ENCODE data around the gene PPP1CA.
A peak's percentile ranks its signal among the peaks of the same experiment; 100 is the strongest.

The PPP1CA gene

DNA sequence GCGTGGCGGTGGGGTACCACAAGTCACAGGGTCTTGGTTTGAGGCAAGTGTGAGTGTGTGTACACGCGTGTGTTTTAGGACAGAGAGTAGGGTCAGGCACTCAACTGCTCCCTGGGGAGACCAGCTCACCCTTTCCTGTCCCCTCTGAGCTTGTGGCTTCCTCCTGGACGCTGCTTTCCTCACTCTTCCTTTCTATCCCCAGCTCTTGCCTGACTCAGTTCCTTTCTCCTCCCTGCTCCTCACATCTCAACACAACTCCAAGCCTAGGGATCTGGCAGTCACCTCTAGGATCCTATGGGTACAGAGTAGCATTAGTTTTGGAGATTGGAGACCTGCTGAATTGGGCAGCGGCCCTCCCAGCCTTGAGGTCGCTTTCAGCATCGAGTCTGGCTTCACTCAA, 32.4 kb downstream of the PPP1CA start:
- DNase-seq (ENCODE audit: low read depth in 2 of 2) = no peak

DNA sequence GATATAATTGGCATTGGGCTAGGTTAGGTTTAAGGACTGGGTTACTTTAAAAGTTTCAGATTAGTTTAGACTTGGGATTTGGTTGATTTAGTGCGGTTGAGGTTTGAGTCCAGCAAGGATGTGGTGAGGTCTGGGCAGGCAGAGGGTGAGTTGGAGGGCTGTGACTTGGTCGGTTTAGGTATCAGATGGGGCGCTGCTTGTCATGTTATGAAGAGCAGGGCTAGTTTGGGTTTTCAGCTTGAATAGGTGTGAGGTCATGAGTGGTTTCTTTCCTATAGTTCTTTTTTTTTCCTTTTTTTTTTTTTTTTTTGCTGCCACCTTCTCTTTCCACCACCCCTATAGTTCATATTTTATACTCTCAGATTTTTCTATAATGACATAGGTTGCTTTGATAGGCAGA, 33.0 kb downstream of the PPP1CA start:
- DNase-seq (ENCODE audit: low read depth in 2 of 2) = no peak

DNA sequence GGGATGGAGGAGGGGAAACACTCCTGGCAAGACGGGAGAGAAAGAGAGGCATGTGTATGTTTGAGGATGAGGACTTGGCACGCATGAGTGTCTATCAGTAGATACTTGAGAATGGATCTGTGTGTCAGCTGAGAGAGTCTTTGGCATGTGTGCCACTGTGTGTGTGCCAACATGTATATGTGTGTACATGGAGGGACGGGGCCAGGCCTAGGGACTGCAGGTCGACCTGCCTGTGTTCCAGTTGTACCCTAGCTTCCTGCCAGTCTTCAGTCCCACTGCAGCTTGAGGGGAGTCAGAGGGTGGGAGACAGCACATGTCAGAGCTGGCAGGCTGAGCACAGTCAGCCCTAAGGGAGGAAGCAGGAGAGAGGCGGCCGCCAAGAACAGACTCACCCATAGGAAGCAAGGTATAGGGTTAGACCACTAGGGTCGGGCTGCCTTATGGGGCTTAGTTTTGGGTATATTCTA, 33.9 kb downstream of the PPP1CA start:
- no peak for DNase-seq (ENCODE audit: low read depth in 2 of 2)

DNA sequence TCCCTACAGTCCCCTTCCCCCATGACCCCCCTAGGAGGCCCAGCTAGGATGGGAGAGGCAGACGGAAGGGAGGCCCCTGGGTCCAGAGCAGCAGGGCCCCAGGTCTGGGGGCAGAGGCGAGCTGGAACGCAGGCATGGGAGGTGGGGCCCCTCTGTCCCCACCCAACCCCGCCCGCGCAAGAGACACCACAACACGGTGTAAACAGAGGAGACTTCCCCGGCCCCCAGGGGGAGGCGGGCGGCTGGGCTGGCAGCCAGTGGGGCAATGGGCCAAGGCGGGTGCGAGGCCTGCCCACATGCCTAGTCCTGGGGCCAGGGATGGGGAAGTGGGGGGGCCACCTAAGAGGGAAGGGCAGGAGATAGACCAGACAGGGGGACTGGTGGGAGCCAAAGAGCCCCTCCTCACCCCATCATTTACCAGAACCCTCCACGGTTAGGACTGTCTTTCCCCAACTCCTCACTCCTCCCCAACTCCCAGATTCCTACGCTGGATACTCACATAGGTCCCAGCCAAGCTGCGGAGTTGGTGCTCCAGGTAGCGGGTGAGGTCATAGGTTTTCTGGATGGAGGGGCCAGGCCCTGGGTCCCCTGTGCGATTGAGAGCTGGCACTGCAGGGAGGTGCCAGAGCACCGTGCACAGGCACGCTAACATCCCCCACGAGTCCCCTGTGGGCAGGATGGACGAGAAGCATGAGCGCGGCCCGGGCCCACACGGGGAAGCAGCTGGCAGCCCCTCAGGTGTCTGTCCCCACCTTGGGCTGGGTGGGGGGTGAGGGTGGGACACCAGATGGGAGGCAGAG, 34.5 kb downstream of the PPP1CA start:
- no peak for DNase-seq (ENCODE audit: low read depth in 2 of 2)

DNA sequence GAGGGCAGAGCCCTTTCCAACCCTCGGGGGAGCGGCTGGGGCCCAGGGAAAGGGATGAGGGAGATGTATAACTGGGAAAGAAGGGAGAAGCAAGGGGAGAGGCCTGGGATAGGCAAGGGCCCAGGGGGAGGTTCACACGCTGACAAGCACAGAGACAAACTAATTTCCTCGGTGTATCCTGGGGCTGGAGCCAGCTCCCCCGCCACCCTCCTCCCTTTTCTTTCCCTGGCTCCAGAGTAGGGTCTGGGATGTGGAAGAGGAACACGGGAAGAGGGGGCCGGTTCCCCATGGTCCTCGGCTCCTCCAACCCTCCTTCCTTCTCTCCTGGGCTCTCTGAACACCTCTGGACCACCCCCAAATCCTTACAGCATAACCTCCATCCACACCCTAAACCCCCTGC, 35.1 kb downstream of the PPP1CA start:
- DNase-seq (ENCODE audit: low read depth in 2 of 2) = no peak

DNA sequence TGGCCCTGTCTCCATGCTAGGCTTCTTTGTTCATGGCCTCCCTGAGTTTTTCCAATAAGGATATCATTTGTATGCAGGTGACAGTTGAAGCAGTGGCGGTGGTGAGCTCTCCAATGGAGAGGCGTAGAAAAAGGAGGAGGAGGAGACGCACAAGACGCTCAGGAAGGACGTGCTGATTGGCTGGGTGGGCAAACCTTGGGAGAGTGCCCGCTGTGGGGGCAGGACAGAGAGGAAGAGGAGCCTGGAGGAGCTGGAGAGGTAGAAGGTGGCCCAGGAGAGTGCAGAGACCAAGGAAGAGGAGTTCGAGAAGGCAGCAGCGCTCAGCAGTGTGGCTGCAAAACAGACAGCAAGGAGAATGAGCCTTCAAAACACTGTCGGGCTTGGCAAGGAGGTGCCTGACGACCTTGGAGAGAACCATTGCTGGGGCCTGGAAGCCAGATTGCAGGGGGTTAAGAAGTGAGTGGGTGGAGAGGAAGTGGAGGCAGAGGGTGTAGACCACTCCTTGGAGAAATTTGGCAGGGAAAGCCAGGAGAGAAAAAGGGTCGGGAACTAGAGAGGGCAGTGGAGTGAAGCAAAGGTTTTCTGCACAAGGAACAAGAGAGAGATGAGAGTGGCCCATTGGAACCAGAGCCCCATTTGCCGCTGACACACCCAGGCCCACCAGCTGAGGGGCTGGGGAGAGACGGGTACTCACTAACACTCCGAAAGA, 35.8 kb downstream of the PPP1CA start:
- DNase-seq (ENCODE audit: low read depth in 2 of 2) = no peak

DNA sequence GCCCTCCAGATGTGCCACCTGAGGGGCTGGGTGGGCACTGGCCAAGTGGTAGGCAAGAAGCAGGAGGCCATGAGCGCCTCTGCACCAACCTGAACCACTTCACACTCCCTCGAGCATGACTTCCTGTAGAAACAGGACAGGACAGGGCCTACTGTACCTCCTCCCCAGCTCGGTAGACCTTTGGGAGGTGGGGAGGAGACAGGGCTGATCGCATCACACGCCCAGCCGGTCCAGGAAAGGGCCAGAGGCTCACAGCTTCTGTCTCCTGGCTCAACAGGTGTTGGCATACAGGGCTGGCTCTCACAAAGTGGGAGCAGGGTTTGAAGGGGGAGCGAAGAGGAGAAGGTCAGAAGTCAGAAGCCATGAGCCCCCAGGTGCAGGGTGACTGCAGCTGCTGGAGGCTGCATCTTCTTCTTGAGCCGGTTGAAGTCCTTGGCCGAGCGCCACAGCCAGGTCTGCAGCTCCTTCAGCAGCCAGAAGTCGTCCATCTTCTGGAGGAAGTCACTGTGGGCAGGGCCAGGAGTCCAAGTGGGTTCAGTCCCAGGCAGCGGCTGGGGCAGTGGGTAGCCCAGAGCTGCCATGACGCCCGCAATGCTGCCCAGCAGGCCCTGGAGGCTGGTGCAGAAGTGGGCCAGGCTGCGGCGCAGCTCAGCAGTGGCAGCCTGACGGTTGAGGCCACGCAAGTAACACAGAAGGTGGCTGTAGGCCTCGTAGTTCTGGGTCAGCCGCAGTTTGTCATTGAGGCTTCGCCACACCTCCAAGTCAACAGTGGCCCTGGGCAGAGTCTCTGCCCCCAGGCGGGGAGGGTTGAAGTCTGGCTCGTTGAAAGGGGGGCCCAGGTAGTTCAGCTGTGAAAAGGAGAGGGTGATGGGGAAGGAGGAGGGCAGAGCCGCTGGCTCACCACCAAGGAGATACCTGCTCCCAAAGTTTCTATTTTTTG, 36.6 kb downstream of the PPP1CA start:
- DNase-seq (ENCODE audit: low read depth in 2 of 2) = no peak

DNA sequence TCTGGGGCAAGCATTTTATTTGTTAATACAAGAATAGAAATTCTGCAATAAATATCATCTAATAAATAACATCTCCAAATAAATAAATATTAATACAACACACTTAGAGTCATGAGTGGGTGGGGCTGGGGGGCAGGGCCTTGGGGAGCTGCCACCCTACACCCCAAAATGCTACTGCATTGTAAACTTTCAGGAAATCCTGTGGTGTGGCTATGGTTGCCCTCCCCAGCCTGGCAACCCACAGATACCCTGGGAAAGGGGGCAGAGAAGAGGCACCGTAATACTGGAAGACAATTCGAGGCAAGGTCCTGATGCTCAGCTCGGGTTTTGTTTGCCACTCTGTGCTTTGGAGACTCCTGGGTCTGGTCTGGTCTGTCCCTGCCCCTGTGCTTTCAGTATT, 37.5 kb downstream of the PPP1CA start:
- no peak for DNase-seq (ENCODE audit: low read depth in 2 of 2)

DNA sequence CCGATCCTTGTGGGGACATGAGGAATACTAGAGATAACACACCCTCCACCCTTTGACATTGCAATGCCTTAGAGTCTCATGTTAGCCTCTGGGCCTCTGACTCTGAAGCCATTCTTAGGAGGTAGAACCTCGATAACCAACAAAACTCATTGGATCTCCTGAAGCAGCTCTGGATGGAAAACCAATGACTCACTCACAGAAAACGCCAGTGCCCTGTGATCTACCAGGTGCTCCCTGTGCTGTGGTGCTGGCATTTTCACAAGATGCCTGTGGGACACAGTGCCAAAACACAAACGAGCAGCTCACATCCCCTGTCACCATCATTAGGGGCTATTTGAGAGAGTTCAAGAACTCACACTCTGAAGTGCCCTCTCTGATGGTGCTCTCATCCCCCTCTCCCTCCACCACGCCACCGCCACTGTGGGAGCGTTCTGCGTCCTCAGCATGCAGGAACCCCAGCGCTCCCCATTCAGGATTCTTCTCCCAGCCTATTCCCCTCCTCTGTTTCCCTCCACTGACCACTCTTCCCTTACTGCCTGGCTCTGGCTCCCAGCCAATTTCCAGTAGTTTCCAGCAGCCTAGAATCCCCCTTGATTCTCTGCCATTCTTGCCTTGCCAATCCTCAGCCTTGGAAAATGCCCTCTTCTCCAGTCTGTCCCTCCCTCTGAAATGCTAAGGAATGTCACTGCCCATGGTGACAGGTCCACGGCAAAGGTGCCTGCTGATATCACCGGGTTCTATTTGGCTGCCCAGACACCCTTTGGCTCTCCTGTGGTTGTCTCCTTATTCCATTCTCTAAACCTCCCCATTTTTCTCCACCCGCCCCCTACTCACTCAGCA, 43.6 kb downstream of the PPP1CA start:
- no peak for DNase-seq (ENCODE audit: low read depth in 2 of 2)

DNA sequence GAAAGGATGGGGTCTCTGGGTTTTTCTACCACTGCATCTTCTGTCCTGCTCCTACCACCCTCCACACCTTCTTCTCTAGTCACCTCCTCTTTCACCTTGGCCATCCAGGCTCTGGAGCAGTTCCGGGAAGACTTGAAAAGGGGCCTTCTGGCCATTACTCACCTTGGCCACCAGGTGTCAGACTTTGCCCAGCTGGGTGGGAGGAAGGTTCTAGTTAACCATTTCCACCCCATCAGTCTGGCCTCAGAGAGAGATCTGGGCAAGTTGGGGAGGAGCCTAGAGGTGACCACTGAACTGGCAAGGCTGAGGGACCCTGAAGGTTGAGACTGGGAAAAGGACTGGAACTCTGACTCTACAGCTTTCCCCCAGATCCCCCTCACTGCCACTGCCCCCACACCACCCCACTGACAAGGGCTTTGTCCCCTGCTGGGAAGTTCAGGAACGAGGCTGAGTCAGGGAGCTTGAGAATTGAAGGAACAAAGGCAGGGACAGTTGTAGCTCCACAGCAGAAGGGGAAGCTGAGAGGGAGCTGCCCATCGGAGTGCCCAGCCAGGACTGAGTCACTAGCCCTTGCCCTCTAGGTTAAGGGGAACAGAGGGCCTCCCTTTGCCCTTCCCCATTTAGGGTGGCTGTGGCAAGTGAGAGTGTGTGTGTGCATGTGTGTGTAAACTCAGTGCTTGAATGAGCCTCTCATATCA, 44.6 kb downstream of the PPP1CA start:
- DNase-seq (ENCODE audit: low read depth in 2 of 2) = peak; percentile 43 to 60

DNA sequence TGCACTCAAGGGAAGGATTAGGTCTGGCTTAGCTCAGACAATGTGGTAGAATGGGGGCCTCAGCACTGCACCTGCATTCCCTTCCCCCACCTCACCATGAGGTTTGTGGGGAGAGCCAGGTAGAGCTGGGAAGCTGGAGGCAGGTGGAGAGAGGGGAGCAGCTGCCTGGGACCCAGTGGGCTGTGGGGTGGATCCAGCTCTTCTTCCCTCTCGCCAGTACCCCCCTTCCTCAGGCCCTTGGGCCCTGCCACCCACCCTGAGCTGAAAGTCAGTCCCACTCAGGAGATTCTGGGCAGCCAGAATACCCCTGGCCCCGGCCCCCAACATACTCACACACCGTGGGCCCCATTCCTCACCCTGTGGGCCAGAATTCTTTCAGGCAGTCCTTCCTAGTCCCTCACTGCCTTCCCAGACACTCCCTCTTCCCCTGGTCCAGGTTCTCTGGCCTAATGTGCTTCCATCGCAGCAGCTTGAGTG, 45.2 kb downstream of the PPP1CA start:
- DNase-seq (ENCODE audit: low read depth in 2 of 2) = no peak

DNA sequence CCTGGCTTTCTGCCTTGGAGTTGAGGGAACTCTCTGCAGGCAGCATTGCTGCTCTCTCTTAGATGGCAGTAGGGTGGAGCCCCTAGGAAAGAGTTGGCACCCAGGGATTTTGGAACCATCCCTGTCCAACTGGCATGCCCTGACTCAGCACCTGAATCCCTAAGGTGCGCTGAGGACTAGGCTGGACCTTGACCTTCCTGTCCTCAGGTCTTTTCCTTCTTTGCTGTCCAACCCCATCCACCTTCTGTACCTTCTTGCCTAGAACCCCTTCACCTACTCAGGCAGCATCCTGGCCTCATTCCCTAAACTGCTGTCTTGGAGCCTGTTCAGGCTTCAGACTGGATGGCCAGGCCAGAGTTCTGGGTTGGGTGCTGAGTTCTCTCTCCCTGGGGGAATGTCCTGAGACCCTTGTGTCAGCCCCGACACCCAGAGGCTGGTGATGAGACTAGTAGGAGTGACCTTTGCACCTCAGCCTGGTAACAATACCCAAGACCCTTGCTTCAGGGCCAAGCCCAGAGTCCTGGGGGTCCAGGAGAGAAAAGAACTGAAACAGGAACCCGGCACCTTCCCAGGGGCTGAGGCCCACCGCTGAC, 45.8 kb downstream of the PPP1CA start:
- no peak for DNase-seq (ENCODE audit: low read depth in 2 of 2)

DNA sequence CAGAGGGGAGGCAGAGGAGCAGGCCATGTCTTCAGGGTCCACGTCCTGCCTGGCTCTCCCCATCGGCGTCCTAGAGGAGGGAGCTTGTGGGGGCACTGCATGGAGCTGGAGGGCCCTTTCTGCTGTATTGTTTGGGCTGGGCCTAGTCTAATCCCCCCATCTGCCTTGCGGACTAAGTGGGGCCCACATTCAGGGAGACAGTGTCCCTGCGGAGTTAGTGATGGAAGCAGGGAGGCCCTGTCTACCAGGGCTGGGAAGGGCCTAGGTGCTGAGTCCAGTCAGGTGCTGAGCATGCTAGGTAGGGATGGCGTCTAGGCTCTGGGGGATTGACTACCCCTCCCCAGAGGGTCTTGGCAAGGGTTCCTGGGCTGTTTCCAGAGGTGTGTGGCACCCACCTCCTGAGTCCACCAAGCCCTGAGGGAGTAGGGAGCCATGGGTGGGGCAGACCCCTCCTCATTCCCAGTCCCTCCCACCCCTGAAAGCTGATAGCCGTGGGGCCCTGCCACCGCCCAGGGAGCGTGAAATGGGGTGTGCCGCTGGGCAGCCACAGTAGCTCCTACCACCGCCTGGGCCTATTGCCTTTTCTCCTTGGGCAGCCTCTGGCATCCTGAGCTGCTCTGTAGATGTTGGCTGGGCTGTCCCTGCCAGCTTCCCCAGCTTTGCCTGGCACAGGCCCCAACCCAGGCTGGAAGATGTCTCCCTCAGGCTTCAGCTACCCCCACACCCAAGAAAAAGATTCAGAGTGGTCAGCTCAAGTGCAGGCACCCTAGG, 46.5 kb downstream of the PPP1CA start:
- no peak for DNase-seq (ENCODE audit: low read depth in 2 of 2)

DNA sequence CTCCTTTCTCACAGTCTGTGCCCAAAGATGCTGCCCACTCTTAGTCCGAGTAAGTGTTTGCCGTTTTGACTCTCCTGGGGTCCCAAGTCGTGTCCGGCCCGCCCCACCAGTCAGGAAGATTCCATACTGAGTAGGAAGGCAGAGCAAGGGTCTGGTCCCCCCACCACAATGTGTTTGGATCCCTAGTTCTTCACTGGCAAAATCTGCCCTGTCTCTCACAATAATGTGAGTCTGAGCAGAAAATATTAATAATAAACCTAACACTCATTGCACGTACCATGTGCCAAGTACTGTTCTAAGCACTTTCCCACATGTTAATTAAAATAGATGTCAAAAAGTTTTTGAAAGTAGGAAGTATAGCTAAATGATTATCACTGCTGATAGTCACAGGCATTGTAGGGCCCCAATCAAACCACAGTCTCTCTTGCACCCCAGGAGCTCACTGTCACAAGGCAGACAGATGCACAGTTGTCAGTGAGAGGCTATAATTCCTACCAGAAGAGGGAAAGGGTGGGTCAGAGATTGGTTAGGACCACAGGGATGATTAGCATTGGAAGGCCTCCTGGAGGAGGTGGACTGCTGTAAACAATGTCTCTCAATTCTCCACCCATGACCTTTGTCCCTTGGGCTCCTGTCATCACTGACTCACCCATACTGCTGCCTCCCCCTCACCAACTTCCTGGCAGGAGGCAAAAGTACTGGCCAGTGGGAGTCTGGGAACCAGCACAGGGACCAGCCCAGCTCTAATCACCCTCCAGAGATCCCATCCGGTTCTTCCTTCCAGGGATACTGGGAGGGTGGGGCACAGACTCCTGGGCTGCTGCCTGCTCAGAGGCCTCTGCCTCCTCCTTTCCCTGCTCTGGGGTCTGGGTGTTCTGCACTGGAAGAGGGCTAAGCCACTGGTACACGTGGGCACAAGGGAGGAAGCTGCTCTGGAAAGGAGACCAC, 47.3 kb downstream of the PPP1CA start:
- DNase-seq (ENCODE audit: low read depth in 2 of 2) = no peak

DNA sequence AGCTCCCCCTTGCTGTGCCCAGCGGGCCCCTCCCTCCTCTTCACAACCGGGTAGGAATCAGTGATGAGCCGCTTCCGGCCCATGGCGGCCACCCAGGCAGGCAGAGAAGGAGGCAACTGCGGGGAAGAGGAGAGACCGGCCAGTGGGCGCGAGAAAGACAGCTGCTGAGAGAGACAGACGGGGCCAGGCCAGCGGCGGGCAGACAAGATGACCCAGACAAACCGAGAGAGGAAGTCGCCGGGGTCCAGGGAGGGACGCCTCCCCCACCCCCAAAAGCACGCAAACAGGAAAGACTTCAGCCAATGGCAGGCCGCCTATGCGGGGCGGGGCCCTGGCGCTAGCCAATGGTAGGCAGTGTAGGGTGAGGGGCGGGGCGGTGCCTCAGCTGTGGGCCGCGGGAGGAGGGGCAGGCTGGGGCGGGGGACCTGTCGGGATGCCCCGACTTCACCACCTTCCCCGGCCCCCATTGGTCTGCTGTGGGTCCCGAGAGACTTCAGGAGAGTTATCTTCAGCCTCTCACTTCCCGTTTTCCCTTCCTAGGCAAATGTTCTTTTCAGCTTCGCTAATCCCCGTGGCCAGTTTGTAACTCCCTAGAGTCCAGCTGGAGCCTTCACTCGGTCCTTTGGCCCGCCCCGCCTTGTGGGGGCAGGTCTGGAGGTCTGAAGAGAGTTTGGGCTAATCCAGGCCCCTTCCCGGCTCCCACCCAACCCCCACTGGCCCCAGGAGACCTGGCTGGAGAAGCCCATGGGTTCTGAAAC, 48.2 kb downstream of the PPP1CA start, which contains the start of gene POLD4:
Gene POLD4, minus strand, starts transcription at position 230 of the 758 bp plus-strand sequence. Its CDS starts 147 bp downstream, at position 83.
- peak; percentile 92 to 96 for DNase-seq (ENCODE audit: low read depth in 2 of 2)

DNA sequence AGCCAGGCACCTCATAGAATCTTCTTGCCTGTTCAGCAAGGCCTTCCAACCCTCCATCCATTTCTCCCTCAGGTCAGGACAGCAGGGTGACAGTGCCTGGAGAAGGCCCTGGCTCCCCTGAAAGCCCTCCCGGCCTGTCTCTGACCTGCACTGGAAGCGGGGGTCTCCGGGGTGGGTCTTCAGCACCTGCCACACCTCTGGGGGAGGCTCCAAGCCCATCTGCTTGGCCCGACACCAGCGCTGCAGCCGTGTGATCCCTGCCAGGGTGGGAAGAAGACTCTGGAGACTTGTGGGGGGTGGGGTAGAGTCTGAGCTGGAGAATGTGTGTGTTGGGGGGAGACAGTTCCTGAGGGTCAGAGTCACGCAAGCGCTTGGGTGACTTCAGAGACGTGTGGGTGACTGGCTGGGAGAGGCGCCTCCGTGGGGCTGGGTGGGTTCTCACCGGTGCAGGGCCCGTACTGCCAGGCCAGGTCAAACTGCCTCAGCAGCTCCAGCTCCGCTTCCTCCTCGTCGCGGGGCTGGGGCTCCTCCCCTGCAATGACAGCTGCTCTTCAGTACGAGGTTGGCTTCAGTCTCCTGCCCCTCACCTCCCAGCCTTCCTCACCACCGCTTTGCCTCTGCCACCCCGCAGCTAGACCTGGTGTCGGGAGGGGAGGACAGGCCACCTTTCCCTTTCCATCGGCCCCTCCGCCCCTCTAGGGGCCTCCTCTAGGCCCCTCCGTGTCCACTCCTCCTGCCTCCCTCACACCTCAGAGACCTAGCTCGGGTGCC, 48.9 kb downstream of the PPP1CA start:
- no peak for DNase-seq (ENCODE audit: low read depth in 2 of 2)

Measured in stimulated activated CD4-positive, alpha-beta T cell treated with anti-CD3 and anti-CD28 coated beads, Interleukin-1b, Interleukin-23, amount 100 ng/mL, for 4 hours (primary cell).